Body of pancreas (tissue), 4 donors: ENCODE results near the gene CST9. TPM values are rescaled to one million over a fixed set of nuclear protein-coding genes. Genes with fewer than 3 reads are reported as not detected.
A peak's percentile ranks its signal among the peaks of the same experiment; 100 is the strongest.

Experiments used
- ATAC-seq: fragments of 150-250 bp; one replicate; pipeline ENCODE4 v1.9.1; 2016
- DNase-seq, 4 donors: peaks; one replicate each; pipeline ENCODE4 v3.0.0-alpha.2; 2019
- H3K27ac ChIP-seq, 4 donors: fragments of 200-600 bp; sonication (generic); 1 replicate in 3 of 4; 2 replicates in 1 of 4; pipeline versions ENCODE4 v1.5.1 to v1.6.1; 2016 to 2019; ENCODE audit warnings: mild to moderate bottlenecking in 1 of 4, mixed read lengths in 1 of 4, moderate library complexity in 1 of 4
- H3K27me3 ChIP-seq, 2 donors: fragments of 200-600 bp; sonication (generic); one replicate each; pipeline ENCODE4 v1.6.0; 2016; ENCODE audit warnings: mild to moderate bottlenecking in 1 of 2
- H3K36me3 ChIP-seq, 2 donors: fragments of 200-600 bp; sonication (generic); replicated peaks in 1 of 2; 2 replicates each; pipeline ENCODE4 v1.5.1; 2016; ENCODE audit warnings: low read depth in 2 of 2; ENCODE audit not compliant: insufficient read depth in 1 of 2
- H3K4me1 ChIP-seq: fragments of 200-600 bp; sonication (generic); one replicate; pipeline ENCODE4 v1.6.0; 2016
- H3K4me3 ChIP-seq, 2 donors: fragments of 200-600 bp; sonication (generic); 1 replicate in 1 of 2; 2 replicates in 1 of 2; pipeline ENCODE4 v1.5.1; 2016 to 2019
- H3K9me3 ChIP-seq, 3 donors: fragments of 200-600 bp; sonication (generic); 1 replicate in 2 of 3; 2 replicates in 1 of 3; pipeline ENCODE4 v1.5.1; 2016
- POLR2A ChIP-seq, 3 donors: fragments of 450-650 bp; IDR thresholded peaks; one replicate each; pipeline ENCODE4 v1.6.1; 2016; ENCODE audit warnings: antibody characterized with exemption in 3 of 3, mild to moderate bottlenecking in 2 of 3
- WGBS, 2 donors: methylation state at CpG; one replicate each; pipeline ENCODE4 v1.1.5; 2017; 5-methylcytosine and 5-hydroxymethylcytosine counted together
- intact Hi-C: fragments of 100-400 bp; cut with DNase I; formaldehyde crosslinking; loops from one replicate; pipeline ENCODE4 v1.15.1; 2023
- total RNA-seq, 2 donors: library from RNA; depleted of rRNA; stranded (reverse); fragments of >200 nt; gene quantifications; one replicate each; pipeline ENCODE4 v1.1.0, GENCODE V29; 2016
- TF ChIP-seq, protein P1 (sequence below), 7 experiments: fragments of 450-650 bp in 4 of 7; fragments of 200-600 bp in 3 of 7; sonication (generic) in 3 of 7; IDR thresholded peaks; one replicate each; pipeline ENCODE4 v1.5.1; 2016 to 2019; ENCODE audit warnings: antibody characterized with exemption in 7 of 7

Gene CST9
- total RNA-seq, 2 donors from 2014 or later, result 3.6 TPM; not detected in 1

DNA sequence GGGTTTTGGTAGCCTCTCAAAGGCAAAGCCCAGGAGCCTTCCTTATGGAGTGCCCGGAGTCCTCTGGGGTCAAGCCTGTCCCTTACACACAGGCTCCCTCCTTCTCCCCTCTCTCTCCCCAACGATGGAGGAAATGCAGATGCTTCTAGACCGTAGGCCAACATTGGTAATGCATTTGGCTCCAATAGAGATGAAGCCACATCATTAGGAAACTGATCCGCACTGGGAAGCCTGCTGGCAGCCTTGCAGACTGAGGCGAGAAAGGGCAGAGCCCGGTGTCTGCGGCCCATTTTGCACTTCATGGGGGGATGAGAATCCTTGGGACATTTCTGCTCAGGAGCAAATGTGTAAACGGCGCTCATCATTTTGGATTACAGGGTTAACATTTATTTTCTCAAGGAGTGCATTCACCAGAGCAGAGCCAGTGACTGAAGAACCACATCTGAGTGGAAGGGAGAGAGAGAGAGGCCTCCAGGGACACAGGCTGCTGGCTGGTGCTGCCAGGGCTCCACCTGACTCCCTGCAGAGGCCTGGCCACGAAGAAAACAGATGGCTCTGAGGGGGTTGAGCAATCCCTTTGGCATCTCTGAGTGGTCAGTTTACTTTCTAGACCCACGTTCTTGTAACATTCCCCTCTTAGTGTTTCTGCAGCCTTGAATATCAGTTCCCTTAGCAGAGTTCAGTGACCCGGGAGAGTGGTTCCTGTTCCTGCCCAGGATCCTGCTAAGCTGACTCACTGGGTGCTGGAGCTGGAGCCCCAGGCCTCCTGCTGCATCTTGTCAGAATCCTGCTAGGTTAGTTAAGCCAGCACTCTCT, 36.4 kb upstream of the CST9 start:
- TF ChIP-seq POLR2A (IDR thresholded peaks at IDR 0.05), result no peak
- TF ChIP-seq, protein P1, sequence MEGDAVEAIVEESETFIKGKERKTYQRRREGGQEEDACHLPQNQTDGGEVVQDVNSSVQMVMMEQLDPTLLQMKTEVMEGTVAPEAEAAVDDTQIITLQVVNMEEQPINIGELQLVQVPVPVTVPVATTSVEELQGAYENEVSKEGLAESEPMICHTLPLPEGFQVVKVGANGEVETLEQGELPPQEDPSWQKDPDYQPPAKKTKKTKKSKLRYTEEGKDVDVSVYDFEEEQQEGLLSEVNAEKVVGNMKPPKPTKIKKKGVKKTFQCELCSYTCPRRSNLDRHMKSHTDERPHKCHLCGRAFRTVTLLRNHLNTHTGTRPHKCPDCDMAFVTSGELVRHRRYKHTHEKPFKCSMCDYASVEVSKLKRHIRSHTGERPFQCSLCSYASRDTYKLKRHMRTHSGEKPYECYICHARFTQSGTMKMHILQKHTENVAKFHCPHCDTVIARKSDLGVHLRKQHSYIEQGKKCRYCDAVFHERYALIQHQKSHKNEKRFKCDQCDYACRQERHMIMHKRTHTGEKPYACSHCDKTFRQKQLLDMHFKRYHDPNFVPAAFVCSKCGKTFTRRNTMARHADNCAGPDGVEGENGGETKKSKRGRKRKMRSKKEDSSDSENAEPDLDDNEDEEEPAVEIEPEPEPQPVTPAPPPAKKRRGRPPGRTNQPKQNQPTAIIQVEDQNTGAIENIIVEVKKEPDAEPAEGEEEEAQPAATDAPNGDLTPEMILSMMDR (IDR thresholded peaks at IDR 0.05), result no peak
- Histone ChIP-seq H3K4me1 (peaks cover 4% of the 10 kb centered on the region), H3K27ac (peak overlapping the region in 1 of 4 donors; percentile 3), H3K36me3 (no peaks in the 10 kb centered on the region), H3K9me3 (no peaks in the 10 kb centered on the region), H3K4me3 (no peak overlapping the region), H3K27me3 (no peaks in the 10 kb centered on the region)
- no peak for ATAC-seq
- peak in 1 of 4 donors; percentile 55 for DNase-seq
- intact Hi-C loops, result no loop called here
- 72 to 75% methylated on average over 12 of the region's 12 CpGs for WGBS, 2 donors

DNA sequence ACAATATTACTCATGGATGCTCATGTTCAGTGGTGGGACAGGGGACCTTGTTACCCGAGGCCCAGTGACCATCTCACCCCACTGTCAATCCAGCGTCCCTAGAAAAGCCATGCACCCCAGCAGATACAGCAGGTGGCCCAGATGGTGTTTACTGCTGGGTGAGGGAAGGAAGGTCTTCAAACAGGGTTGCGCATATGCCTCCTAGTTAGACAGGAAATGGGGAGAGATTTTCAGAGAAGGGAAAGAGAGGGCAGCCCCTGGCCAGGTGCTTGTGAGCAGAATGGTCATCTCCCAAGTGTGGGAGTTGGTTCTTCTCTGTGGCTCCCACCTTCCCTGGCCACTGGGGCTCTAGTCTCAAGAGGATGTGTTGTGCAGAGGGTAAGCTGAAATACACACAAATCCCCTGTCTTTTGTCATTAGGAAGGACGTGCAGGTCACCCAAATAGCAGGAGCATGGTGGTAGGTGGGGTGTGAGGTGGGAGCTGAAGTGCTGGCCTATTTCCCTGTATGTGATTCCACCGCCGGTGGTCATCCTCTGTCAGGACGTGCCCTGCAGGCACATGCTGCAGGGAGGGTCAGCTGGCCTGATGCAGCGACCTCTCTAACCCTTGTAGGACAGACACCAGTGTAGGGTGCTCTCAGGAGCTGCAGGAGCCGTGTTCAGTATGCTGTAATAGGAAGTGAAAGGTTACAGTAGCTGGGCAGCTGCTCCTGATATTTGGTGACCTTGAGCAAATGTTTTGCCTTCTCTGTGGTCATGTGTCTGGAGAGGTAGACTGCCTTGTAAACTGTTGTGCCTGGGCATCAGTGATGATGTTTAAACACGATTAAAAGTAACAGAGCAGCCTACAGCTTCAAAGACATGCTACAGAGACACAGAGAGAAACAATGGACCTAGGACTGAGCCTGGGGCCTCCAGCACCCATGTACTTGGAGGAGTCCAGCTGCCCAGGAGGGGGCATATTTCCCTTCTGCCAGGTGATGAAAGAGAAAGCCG, 35.3 kb upstream of the CST9 start:
- WGBS, 2 donors, result 61 to 67% methylated on average over 9 to 11 of the region's 11 CpGs
- no peak overlapping the region for H3K27ac ChIP-seq

DNA sequence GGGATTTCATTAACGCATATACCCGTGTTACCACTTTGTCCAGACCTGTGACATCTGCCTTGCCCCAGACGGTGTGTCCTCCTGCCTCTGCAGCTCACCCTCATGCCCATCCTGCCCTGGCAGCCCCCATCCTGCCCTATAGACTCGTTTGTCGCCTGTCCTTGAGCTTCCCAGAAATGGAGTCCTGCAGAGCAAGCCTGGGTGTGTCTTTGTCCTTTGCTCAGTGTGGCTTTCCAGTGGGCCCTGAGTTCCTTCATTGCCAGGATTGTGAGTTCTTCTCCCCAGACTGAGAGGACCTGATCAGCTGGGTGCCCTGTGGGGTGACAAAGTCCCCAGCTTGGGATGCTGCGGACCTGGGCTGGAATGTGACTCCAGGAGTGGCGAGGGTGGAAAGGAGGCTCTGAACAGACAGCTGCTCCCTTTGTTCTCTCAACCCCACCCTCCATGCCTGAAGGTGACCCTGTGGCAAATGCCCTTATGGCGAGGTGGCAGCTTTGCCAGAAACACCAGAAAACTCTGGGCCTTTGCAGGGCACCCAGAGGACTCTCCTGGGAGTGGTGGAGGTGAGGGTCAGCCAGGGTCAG, 34.4 kb upstream of the CST9 start:
- no peak overlapping the region for H3K4me3 ChIP-seq
- WGBS, 2 donors, result 85 to 86% methylated on average over 7 to 8 of the region's 8 CpGs
- H3K27ac ChIP-seq, result no peak overlapping the region
- intact Hi-C loops, result no loop called here
- DNase-seq (no peak), ATAC-seq (no peak)
- H3K36me3 ChIP-seq, result no peaks in the 10 kb centered on the region
- H3K4me1 ChIP-seq, result peaks cover 25% of the 10 kb centered on the region
- no peaks in the 10 kb centered on the region for H3K9me3 ChIP-seq
- H3K27me3 ChIP-seq, result no peaks in the 10 kb centered on the region
- TF ChIP-seq, protein P1 (IDR thresholded peaks at IDR 0.05), result no peak
- no peak for TF ChIP-seq POLR2A (IDR thresholded peaks at IDR 0.05)

More for the DNA sequence above, 35.3 kb upstream of the CST9 start:
- intact Hi-C loops, result no loop called here
- Histone ChIP-seq H3K9me3 (no peaks in the 10 kb centered on the region), H3K27me3 (no peaks in the 10 kb centered on the region), H3K4me3 (no peak overlapping the region), H3K36me3 (no peaks in the 10 kb centered on the region), H3K4me1 (peaks cover 16% of the 10 kb centered on the region)
- DNase-seq, result no peak
- no peak for ATAC-seq
- TF ChIP-seq, protein P1 (IDR thresholded peaks at IDR 0.05), result no peak
- no peak for TF ChIP-seq POLR2A (IDR thresholded peaks at IDR 0.05)

DNA sequence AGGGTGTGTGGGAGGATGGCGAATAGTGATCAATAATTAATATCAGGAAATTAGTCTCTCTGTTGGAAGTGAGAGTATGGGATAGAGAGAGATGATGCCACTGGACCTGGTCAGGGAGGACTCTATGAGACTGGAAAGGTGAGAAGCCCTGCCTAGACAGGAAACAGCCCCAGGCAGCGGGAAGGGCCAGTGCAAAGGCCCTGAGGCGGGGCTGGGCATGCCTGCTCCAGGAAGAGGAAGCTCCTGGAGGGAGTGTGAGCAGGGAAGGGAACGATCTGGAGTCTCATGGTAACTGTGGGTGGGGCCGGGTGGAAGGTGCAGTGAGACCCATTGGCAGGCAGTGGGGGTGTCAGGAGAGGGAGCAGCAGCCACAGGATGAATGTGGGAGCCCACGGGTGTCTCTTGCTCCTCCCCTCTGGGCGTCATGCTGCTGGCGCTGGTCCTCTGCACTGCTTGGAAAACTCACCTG, 33.8 kb upstream of the CST9 start:
- WGBS, 2 donors, result 75 to 79% methylated on average over 8 of the region's 8 CpGs
- H3K9me3 ChIP-seq, result no peaks in the 10 kb centered on the region
- ATAC-seq (no peak), DNase-seq (no peak)
- intact Hi-C loops, result no loop called here
- H3K27ac ChIP-seq, result no peak overlapping the region
- no peak for TF ChIP-seq POLR2A (IDR thresholded peaks at IDR 0.05)
- TF ChIP-seq, protein P1 (IDR thresholded peaks at IDR 0.05), result no peak
- H3K4me3 ChIP-seq, result no peak overlapping the region
- H3K4me1 ChIP-seq, result peaks cover 30% of the 10 kb centered on the region
- H3K27me3 ChIP-seq, result no peaks in the 10 kb centered on the region
- H3K36me3 ChIP-seq, result no peaks in the 10 kb centered on the region
